Measurements from ENCODE around the gene PSMA2.

DNA sequence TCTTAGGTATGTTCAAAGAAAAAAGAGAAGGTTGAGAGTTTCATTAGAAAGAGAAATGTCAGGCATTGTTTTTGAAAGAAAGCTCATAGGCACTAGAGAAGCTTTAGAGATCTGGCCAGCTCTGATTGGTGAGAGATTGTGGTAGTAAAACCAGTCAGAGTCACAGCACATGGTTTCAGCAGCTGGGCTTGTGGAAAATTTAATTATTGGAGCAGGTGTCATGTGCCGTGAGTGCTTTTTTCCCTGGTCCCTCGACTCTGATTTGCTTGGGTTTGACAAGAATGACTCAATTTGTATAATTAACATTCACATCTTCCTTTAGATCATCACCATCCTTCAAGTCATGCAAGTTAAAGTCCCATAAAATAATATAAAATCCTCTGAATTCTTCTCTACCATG is 35.4 kb upstream of the PSMA2 start:
- TF ChIP-seq, protein P1, sequence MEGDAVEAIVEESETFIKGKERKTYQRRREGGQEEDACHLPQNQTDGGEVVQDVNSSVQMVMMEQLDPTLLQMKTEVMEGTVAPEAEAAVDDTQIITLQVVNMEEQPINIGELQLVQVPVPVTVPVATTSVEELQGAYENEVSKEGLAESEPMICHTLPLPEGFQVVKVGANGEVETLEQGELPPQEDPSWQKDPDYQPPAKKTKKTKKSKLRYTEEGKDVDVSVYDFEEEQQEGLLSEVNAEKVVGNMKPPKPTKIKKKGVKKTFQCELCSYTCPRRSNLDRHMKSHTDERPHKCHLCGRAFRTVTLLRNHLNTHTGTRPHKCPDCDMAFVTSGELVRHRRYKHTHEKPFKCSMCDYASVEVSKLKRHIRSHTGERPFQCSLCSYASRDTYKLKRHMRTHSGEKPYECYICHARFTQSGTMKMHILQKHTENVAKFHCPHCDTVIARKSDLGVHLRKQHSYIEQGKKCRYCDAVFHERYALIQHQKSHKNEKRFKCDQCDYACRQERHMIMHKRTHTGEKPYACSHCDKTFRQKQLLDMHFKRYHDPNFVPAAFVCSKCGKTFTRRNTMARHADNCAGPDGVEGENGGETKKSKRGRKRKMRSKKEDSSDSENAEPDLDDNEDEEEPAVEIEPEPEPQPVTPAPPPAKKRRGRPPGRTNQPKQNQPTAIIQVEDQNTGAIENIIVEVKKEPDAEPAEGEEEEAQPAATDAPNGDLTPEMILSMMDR (IDR thresholded peaks at IDR 0.05; ENCODE audit: extremely low read depth in 1 of 2, insufficient read depth in 1 of 2, low read depth in 1 of 2, low read length in 2 of 2) = no peak
- no peak for TF ChIP-seq EZH2 (IDR thresholded peaks at IDR 0.05; ENCODE audit: borderline replicate concordance, low read depth, low read length, severe bottlenecking)
- no peak for TF ChIP-seq GATA2 (IDR thresholded peaks at IDR 0.05; ENCODE audit: insufficient read depth, insufficient read length, low read depth, low read length)
